ENCODE data around the gene MXD3.

MXD3 gene

DNA sequence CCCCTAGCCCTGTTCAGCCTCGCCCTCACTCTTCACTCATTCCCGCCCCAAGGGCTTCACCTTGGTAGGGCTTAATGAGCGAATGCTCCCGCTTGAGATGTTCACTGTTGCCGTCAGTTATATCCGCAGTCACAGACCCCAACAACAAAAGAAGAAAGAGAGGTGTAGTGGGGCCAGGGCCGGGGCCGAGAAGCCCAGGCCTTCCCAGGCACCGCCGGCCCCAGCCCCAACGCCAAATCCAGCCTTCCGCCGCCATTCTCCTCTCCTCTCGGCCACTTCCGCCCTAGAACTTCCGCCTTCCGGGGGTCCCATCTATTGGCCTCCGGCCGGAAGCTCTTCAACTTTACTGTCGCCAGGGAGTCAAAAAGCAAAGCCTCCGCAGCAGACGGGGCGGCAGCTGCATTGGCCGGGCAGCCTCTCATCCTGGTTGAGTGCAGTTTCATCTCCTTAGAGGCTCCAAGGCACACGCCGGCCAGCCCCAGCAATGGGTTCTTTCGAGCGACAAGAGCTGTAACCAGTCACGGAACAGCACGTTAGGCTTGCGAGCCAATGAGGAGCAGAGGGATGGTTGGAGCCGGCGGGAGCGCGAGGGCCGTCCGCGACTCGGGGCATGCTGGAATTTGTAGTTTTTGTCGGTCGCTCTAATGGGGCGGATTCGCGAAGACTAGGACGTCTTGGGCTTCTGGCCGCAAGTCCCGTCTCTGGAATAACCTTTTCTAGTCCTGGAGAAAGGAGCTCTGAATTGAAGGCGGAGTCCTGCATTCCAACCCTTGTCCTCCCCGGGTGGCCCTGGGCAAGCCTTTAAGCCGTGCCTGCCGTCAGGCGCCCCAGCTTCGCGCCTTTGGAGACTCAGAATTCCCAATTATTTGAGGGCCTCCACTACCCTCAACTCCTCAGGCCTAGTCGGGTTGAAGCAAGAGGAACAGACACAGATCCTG, 40.0 kb upstream of the MXD3 start, which contains the start of gene LMAN2:
TSS of gene LMAN2 (minus strand) at position 277 of the 938 bp plus-strand sequence. CDS start at position 256, 21 bp downstream.
- TF ChIP-seq PPARA (CRISPR knock-in tag; IDR thresholded peaks at IDR 0.05; ENCODE audit: borderline replicate concordance): no peak
- no peak for TF ChIP-seq ESRRG (CRISPR knock-in tag; IDR thresholded peaks at IDR 0.05)
- no peak for TF ChIP-seq OSR1 (CRISPR knock-in tag; IDR thresholded peaks at IDR 0.05)
- TF ChIP-seq TCF4 (CRISPR knock-in tag; IDR thresholded peaks at IDR 0.05; ENCODE audit: borderline replicate concordance): no peak
- no peak for TF ChIP-seq RARB (CRISPR knock-in tag; IDR thresholded peaks at IDR 0.05)
- no peak for TF ChIP-seq CSDC2 (CRISPR knock-in tag; IDR thresholded peaks at IDR 0.05)
- TF ChIP-seq, protein P1, sequence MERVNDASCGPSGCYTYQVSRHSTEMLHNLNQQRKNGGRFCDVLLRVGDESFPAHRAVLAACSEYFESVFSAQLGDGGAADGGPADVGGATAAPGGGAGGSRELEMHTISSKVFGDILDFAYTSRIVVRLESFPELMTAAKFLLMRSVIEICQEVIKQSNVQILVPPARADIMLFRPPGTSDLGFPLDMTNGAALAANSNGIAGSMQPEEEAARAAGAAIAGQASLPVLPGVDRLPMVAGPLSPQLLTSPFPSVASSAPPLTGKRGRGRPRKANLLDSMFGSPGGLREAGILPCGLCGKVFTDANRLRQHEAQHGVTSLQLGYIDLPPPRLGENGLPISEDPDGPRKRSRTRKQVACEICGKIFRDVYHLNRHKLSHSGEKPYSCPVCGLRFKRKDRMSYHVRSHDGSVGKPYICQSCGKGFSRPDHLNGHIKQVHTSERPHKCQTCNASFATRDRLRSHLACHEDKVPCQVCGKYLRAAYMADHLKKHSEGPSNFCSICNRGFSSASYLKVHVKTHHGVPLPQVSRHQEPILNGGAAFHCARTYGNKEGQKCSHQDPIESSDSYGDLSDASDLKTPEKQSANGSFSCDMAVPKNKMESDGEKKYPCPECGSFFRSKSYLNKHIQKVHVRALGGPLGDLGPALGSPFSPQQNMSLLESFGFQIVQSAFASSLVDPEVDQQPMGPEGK (CRISPR knock-in tag; IDR thresholded peaks at IDR 0.05; ENCODE audit: borderline replicate concordance): no peak
- no peak for TF ChIP-seq ZFP30 (CRISPR knock-in tag; IDR thresholded peaks at IDR 0.05)
- ATAC-seq: peak; percentile 100

DNA sequence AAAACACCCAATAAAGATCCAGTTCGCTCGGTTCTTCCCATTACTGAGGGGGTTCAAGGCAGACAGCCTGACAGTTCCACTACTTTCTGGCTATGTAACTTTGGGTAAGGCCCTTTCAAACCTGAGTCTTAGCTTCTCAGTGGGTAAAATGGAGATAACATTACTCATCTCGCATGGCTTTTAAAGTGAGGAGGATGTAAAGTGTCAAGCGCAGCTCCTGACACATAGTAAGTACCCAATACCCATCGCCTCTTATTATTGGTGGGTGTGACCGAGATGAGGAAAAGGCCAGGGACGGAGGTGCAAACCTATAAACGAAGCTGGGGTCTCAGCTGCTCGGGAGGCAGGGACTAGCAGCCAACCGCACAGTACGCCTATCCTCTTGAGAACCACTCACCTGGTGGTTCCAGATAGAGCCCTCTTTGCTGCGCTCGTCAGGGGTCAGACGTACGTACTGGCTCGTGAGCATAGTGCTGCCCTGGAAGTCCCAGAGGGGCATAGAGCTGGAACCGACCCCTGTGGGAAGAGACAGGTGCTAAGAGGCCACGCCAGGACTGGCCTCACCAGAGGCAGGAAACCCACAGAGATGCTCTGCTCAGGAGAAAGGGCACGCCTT, 39.2 kb upstream of the MXD3 start:
- no peak; the same call in 2 of the 3 replicates for ATAC-seq
- TF ChIP-seq SNAI2 (CRISPR knock-in tag; IDR thresholded peaks at IDR 0.05): no peak
- no peak for TF ChIP-seq ZFP30 (CRISPR knock-in tag; IDR thresholded peaks at IDR 0.05)
- TF ChIP-seq, protein P2, sequence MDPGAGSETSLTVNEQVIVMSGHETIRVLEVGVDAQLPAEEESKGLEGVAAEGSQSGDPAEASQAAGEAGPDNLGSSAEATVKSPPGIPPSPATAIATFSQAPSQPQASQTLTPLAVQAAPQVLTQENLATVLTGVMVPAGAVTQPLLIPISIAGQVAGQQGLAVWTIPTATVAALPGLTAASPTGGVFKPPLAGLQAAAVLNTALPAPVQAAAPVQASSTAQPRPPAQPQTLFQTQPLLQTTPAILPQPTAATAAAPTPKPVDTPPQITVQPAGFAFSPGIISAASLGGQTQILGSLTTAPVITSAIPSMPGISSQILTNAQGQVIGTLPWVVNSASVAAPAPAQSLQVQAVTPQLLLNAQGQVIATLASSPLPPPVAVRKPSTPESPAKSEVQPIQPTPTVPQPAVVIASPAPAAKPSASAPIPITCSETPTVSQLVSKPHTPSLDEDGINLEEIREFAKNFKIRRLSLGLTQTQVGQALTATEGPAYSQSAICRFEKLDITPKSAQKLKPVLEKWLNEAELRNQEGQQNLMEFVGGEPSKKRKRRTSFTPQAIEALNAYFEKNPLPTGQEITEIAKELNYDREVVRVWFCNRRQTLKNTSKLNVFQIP (CRISPR knock-in tag; IDR thresholded peaks at IDR 0.05; ENCODE audit: borderline replicate concordance, low read depth): no peak
- TF ChIP-seq, protein P3, sequence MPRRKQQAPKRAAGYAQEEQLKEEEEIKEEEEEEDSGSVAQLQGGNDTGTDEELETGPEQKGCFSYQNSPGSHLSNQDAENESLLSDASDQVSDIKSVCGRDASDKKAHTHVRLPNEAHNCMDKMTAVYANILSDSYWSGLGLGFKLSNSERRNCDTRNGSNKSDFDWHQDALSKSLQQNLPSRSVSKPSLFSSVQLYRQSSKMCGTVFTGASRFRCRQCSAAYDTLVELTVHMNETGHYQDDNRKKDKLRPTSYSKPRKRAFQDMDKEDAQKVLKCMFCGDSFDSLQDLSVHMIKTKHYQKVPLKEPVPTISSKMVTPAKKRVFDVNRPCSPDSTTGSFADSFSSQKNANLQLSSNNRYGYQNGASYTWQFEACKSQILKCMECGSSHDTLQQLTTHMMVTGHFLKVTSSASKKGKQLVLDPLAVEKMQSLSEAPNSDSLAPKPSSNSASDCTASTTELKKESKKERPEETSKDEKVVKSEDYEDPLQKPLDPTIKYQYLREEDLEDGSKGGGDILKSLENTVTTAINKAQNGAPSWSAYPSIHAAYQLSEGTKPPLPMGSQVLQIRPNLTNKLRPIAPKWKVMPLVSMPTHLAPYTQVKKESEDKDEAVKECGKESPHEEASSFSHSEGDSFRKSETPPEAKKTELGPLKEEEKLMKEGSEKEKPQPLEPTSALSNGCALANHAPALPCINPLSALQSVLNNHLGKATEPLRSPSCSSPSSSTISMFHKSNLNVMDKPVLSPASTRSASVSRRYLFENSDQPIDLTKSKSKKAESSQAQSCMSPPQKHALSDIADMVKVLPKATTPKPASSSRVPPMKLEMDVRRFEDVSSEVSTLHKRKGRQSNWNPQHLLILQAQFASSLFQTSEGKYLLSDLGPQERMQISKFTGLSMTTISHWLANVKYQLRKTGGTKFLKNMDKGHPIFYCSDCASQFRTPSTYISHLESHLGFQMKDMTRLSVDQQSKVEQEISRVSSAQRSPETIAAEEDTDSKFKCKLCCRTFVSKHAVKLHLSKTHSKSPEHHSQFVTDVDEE (CRISPR knock-in tag; IDR thresholded peaks at IDR 0.05): no peak
- TF ChIP-seq ZFP3 (CRISPR knock-in tag; IDR thresholded peaks at IDR 0.05): no peak
- TF ChIP-seq ZNF8 (CRISPR knock-in tag; IDR thresholded peaks at IDR 0.05): no peak

DNA sequence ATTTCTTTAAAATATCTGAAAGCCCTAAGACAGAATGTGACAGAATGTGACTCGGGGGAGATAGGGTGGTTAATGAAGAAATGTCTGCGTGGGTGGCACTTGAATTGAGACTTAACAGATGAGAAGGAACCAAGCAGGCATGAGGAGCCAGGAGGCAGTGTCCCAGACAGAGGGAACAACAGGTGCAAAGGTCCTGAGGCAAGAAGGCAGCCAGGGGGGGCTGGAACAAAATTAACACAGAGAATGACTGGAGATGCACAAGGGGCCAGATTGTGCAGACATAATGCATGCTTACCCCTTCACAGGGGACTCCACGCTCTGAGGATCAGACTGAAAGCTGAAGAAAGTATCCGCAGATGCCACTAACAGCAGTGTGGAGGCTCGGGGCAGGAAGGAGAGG, 38.1 kb upstream of the MXD3 start:
- TF ChIP-seq BACH2 (CRISPR knock-in tag; IDR thresholded peaks at IDR 0.05; ENCODE audit: borderline replicate concordance) (no peak), TCF4 (CRISPR knock-in tag; IDR thresholded peaks at IDR 0.05; ENCODE audit: borderline replicate concordance) (no peak), ZC3H10 (CRISPR knock-in tag; IDR thresholded peaks at IDR 0.05) (no peak), TOX (CRISPR knock-in tag; IDR thresholded peaks at IDR 0.05; ENCODE audit: borderline replicate concordance) (no peak), RARB (CRISPR knock-in tag; IDR thresholded peaks at IDR 0.05) (no peak), ZNF565 (CRISPR knock-in tag; conservative IDR thresholded peaks at IDR 0.05; ENCODE audit: low read depth) (no peak), ZFP3 (CRISPR knock-in tag; IDR thresholded peaks at IDR 0.05) (no peak), ISL1 (CRISPR knock-in tag; IDR thresholded peaks at IDR 0.05) (no peak), SNAI2 (CRISPR knock-in tag; IDR thresholded peaks at IDR 0.05) (no peak), GLIS3 (CRISPR knock-in tag; IDR thresholded peaks at IDR 0.05) (no peak), ZFP30 (CRISPR knock-in tag; IDR thresholded peaks at IDR 0.05) (no peak), ESRRG (CRISPR knock-in tag; IDR thresholded peaks at IDR 0.05) (no peak)
- TF ChIP-seq, protein P2 (CRISPR knock-in tag; IDR thresholded peaks at IDR 0.05; ENCODE audit: borderline replicate concordance, low read depth): no peak
- TF ChIP-seq, protein P4, sequence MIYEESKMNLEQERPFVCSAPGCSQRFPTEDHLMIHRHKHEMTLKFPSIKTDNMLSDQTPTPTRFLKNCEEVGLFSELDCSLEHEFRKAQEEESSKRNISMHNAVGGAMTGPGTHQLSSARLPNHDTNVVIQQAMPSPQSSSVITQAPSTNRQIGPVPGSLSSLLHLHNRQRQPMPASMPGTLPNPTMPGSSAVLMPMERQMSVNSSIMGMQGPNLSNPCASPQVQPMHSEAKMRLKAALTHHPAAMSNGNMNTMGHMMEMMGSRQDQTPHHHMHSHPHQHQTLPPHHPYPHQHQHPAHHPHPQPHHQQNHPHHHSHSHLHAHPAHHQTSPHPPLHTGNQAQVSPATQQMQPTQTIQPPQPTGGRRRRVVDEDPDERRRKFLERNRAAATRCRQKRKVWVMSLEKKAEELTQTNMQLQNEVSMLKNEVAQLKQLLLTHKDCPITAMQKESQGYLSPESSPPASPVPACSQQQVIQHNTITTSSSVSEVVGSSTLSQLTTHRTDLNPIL (CRISPR knock-in tag; IDR thresholded peaks at IDR 0.05; ENCODE audit: low read depth): no peak
- TF ChIP-seq, protein P3 (CRISPR knock-in tag; IDR thresholded peaks at IDR 0.05): no peak
- TF ChIP-seq, protein P5, sequence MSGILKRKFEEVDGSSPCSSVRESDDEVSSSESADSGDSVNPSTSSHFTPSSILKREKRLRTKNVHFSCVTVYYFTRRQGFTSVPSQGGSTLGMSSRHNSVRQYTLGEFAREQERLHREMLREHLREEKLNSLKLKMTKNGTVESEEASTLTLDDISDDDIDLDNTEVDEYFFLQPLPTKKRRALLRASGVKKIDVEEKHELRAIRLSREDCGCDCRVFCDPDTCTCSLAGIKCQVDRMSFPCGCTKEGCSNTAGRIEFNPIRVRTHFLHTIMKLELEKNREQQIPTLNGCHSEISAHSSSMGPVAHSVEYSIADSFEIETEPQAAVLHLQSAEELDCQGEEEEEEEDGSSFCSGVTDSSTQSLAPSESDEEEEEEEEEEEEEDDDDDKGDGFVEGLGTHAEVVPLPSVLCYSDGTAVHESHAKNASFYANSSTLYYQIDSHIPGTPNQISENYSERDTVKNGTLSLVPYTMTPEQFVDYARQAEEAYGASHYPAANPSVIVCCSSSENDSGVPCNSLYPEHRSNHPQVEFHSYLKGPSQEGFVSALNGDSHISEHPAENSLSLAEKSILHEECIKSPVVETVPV (CRISPR knock-in tag; IDR thresholded peaks at IDR 0.05): no peak
- no peak for ATAC-seq
